ENCODE measurements around the gene AKAP6. TPM values are rescaled to one million over a fixed set of nuclear protein-coding genes. Genes with fewer than 3 reads are reported as not detected.

Gene AKAP6
- total RNA-seq, 1 experiment from 2014 or later, result 1.9 TPM

DNA sequence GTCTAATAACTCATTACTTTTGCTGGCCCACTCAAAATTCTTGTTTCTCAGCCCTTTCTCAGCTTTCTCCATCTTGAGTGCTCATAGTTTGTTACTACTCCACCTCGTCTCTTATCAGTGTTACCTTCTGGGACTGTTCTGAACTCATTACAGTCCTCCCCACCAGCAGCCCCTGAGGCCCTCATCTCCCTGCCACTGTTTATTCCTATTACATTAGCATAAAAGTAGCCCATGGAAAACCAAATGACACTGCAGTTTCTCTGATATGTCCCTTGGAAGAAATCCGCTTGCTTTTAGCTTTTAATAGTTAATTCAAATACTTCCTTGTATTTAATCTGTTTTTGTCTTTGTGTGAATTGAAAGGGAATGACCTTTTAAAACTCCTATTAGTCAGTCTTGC, 7.6 kb downstream of the AKAP6 start:
- H3K4me2 ChIP-seq (ENCODE audit: low read length), result no peak overlapping the region
- intact Hi-C loops (cut with micrococcal nuclease), result no loop called here
- ChIA-PET RAD21 (ENCODE audit: low non-redundant PET in 1 of 2, low total read pairs in 2 of 2, uncharacterized antibody in 2 of 2, unreplicated experiment in 2 of 2) (no interaction called here), CTCF (no interaction called here), POLR2A (no interaction called here)
- TF ChIP-seq YY1 (IDR thresholded peaks at IDR 0.05; ENCODE audit: extremely low read depth, insufficient replicate concordance, low read depth, low read length) (no peak), POLR2AphosphoS5 (IDR thresholded peaks at IDR 0.05; ENCODE audit: low read depth, low read length) (no peak), ATF3 (IDR thresholded peaks at IDR 0.05) (no peak), CEBPB (IDR thresholded peaks at IDR 0.05; ENCODE audit: low read depth) (no peak), RAD21 (IDR thresholded peaks at IDR 0.05; ENCODE audit: low read depth) (no peak), CBX3 (IDR thresholded peaks at IDR 0.05; ENCODE audit: low read depth) (no peak), SRF (IDR thresholded peaks at IDR 0.05; ENCODE audit: low read depth) (no peak), FOSL1 (IDR thresholded peaks at IDR 0.05; ENCODE audit: low read depth) (no peak), CTCF (IDR thresholded peaks at IDR 0.05 in 2 of 3, conservative IDR thresholded peaks at IDR 0.05 in 1 of 3; ENCODE audit: borderline replicate concordance in 1 of 3, insufficient read depth in 1 of 3, low read depth in 2 of 3, low read length in 2 of 3) (no peak), ZFX (IDR thresholded peaks at IDR 0.05) (no peak), SIN3A (IDR thresholded peaks at IDR 0.05; ENCODE audit: low read depth) (no peak), EZH2 (IDR thresholded peaks at IDR 0.05) (no peak)
- TF ChIP-seq, protein P1, sequence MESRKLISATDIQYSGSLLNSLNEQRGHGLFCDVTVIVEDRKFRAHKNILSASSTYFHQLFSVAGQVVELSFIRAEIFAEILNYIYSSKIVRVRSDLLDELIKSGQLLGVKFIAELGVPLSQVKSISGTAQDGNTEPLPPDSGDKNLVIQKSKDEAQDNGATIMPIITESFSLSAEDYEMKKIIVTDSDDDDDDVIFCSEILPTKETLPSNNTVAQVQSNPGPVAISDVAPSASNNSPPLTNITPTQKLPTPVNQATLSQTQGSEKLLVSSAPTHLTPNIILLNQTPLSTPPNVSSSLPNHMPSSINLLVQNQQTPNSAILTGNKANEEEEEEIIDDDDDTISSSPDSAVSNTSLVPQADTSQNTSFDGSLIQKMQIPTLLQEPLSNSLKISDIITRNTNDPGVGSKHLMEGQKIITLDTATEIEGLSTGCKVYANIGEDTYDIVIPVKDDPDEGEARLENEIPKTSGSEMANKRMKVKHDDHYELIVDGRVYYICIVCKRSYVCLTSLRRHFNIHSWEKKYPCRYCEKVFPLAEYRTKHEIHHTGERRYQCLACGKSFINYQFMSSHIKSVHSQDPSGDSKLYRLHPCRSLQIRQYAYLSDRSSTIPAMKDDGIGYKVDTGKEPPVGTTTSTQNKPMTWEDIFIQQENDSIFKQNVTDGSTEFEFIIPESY (IDR thresholded peaks at IDR 0.05; ENCODE audit: extremely low read depth, insufficient replicate concordance, low read length), result no peak
- TF ChIP-seq, protein P2, sequence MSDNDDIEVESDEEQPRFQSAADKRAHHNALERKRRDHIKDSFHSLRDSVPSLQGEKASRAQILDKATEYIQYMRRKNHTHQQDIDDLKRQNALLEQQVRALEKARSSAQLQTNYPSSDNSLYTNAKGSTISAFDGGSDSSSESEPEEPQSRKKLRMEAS (IDR thresholded peaks at IDR 0.05), result no peak
- no peak overlapping the region for H2AFZ ChIP-seq (ENCODE audit: low read depth, low read length, poor library complexity, severe bottlenecking)
- no peaks in the 10 kb centered on the region for H3K79me2 ChIP-seq (ENCODE audit: insufficient read depth, low read length)
- H3K27ac ChIP-seq (ENCODE audit: low read depth, low read length), result no peak overlapping the region
- H3K27me3 ChIP-seq (ENCODE audit: insufficient read depth, low read length), result no peaks in the 10 kb centered on the region
- ATAC-seq (no peak), DNase-seq (ENCODE audit: low read depth, low spot score) (no peak)
- no peaks in the 10 kb centered on the region for H4K20me1 ChIP-seq (ENCODE audit: insufficient read depth)
- H3K4me3 ChIP-seq (replicated peaks in 1 of 2; ENCODE audit: low read depth in 1 of 2, low read length in 2 of 2), result no peak overlapping the region
- no TSS peak for BruUV-seq (replicated peaks)
- H3K9me2 ChIP-seq (ENCODE audit: insufficient read depth), result no peaks in the 10 kb centered on the region
- H3K4me1 ChIP-seq (ENCODE audit: control insufficient read depth in 1 of 2, insufficient read depth in 2 of 2, low read length in 2 of 2), result no peaks in the 10 kb centered on the region
- H3K36me3 ChIP-seq (ENCODE audit: control insufficient read depth in 1 of 2, insufficient read depth in 2 of 2, low read length in 2 of 2), result no peaks in the 10 kb centered on the region
- H3K9ac ChIP-seq (ENCODE audit: low read length), result no peak overlapping the region
- H3K9me3 ChIP-seq (ENCODE audit: control insufficient read depth in 1 of 2, insufficient read depth in 1 of 2, low read depth in 1 of 2, low read length in 2 of 2), result no peaks in the 10 kb centered on the region
